CD4-positive, alpha-beta T cell treated with Interleukin-2 at 100 ng/mL for 4 hours (primary cell): ENCODE results near the gene IL19.
A peak's percentile ranks its signal among the peaks of the same experiment; 100 is the strongest.
"Not testable (repeated sequence)": the region's sequence is repeated elsewhere in the genome, so short reads cannot be mapped to it uniquely, and the experiment has no call there.

Experiments
- DNase-seq: peaks from one replicate; pipeline ENCODE4 v3.0.0-alpha.2; 2020; ENCODE audit warnings: low spot score

IL19 gene

DNA sequence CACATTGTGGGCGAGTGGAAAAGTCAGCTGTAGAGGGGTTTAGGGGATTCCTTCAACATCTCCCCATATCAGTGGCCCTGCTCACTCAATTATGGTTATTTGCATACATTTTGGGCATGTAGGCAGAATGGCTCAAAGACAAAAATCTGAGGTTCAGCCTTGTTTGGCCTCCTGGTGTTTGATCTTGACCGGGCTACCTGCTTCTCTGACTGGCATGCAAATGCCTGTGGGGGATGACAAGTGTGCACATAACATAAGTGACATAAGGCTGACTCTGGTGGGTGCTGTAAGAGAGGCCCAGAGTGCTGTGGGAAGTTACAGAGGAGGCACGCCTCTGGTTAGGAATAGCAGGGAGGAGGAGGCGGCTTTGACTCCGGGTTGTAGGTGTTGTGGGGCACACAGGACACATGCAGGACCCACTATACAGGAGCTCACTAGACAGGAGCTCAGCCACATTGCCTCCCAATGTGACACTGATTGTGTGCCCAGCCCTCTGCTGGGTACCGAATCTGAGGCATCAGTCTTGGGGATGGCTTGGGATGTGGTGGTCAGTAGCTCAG, 29.4 kb upstream of the IL19 start:
- DNase-seq, result no peak

GRCh38 chr1:206742719-206743383, 27.7 kb upstream of the IL19 start:
- no peak for DNase-seq

DNA sequence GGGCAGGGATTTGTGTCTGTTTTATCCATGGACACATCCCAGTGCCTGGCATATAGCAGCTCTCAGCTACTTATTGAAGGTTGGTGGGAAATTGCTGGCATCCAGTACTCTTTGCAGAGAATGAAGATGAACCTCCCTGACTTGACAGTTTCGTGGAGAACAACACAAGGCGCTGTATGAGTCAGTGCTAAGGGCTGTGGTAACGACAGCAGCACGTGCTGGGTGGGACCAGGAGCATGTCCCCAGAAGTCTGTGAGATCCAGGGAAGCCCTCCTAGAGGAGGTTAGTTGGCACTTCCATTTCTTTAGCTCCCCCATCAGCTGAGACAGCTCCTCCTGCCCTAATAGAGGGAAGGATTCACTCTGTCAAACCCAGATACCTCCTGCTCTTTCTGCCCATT, 25.9 kb upstream of the IL19 start:
- DNase-seq, result no peak

GRCh38 chr1:206745301-206745700, 25.3 kb upstream of the IL19 start:
- no peak for DNase-seq

- no peak for DNase-seq
These were observed 22.1 kb upstream of the IL19 start for GRCh38 chr1:206748348-206749030.

GRCh38 chr1:206751891-206752290, 18.7 kb upstream of the IL19 start:
- DNase-seq, result no peak

DNA sequence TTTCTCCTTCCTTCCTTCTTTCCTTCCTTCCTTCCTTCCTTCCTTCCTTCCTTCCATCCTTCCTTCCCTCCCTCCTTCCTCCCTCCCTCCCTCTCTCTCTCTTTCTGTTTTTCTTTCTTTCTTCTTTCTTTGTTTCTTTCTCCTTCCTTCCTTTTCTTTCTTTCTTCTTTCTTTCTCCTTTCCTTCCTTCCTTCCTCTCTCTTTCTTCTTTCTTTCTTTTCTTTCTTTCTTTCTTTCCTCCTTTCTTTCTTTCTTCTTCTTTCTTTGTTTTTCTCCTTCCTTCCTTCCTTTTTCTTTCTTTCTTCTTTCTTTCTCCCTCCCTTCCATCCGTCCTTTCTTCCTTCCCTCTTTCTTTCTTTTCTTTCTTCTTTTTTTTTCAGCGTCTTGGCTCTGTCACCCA, 18.1 kb upstream of the IL19 start:
- no peak for DNase-seq

- no peak for DNase-seq
These were observed 17.4 kb upstream of the IL19 start for GRCh38 chr1:206753141-206753540.

GRCh38 chr1:206754011-206754410, 16.6 kb upstream of the IL19 start:
- DNase-seq, result no peak

- peak; percentile 74 for DNase-seq
These were observed 12.9 kb upstream of the IL19 start for GRCh38 chr1:206757524-206758266.

DNA sequence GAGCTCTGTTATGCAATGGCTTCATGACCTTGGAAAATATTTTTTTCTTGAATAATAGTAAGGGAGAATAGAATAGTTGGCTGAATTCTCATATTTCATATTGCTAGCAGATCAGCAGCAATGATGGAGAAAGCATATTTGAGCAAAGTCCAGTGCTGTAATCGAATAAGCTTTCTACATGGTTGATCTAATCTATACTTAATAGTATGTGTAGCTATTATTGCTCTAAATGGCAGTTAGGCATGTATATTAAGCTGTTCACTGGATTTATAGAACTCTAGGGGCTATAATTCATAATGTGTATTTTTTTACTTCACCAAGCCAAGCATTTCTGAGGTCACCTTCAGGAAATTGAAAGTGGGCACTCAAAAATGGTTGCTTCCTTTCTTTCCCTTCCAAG, 10.0 kb upstream of the IL19 start:
- DNase-seq, result no peak

DNA sequence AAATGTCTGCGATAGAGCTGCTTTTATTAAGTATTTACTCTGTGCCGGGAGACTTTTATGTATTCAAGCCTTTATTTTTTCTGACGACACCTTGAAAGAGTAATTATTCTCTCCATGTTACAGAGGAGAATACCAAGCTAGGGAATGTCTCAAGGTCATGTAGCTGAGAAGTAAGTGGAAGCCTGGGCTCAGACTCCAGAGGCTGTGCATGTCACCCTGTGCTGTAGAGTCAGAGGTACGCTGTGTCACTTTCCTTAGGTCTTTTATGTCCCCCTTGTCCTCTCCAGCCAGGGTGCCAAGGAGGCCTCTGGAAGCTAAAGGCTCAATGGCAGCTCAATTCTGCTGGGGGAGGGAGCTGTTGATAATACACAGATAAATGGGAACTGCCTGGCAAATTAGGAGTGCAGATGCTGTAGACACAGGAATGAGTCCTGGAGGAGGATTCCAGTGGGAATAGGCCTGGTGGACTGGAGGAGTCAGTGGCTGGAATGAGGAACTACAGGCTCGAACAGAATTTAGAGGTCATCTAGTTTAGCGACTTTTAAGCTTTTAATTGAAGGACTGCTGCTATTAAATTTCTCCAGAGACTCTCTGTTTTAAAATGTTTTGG, 9.3 kb upstream of the IL19 start:
- no peak for DNase-seq

DNA sequence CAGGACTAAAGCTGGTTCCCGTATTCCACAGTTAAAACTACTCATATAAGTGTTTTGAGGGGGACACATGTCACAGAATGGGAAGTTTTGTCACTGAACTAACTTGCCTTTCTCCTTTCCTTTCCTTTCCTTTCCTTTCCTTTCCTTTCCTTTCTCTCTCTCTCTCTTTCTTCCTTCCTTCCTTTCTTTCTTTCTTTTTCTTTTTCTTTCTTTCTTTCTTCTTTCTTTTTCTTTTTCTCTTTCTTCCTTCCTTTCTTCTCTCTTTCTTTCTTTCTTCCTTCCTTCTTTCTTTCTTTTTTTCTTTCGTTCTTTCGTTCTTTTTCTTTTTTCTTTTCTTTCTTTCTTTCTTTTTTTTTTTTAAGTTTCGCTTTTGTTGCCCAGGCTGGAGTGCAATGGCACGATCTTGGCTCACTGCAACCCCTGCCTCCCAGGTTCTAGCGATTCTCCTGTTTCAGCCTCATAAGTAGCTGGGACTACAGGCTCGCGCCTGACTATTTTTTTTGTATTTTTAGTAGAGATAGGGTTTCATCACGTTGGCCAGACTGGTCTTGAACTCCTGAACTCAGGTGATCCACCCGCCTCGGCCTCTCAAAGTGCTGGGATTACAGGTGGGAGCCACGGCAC, 7.7 kb upstream of the IL19 start:
- DNase-seq, result not testable (repeated sequence)

GRCh38 chr1:206765771-206766170, 4.8 kb upstream of the IL19 start:
- not testable (repeated sequence) for DNase-seq

GRCh38 chr1:206766251-206766856, 4.2 kb upstream of the IL19 start:
- peak; percentile 70 for DNase-seq

GRCh38 chr1:206768472-206769303, 1.9 kb upstream of the IL19 start:
- no peak for DNase-seq

DNA sequence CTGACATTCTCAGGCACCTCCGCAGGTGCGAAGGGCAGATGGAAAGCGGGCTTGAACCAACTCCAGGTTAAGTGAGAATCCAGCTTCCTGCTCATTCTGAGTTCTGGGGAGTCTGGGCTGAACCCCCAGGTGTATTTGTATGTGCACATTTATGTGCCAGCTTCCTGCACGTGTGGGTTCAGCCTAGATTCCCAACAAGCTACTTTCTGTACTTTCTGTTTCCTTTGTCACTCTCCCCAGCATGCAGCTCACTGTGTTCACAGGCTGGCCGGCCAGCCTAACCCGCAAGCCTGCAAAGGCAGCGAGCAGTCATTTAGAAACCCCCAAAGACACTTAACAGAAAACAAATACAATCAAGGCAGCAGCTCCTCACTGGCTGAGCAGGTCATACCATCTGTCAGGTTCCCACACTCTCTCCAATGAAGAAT, 1.3 kb upstream of the IL19 start:
- DNase-seq, result peak; percentile 53

GRCh38 chr1:206771338-206771692, 742 bp downstream of the IL19 start:
- no peak for DNase-seq

DNA sequence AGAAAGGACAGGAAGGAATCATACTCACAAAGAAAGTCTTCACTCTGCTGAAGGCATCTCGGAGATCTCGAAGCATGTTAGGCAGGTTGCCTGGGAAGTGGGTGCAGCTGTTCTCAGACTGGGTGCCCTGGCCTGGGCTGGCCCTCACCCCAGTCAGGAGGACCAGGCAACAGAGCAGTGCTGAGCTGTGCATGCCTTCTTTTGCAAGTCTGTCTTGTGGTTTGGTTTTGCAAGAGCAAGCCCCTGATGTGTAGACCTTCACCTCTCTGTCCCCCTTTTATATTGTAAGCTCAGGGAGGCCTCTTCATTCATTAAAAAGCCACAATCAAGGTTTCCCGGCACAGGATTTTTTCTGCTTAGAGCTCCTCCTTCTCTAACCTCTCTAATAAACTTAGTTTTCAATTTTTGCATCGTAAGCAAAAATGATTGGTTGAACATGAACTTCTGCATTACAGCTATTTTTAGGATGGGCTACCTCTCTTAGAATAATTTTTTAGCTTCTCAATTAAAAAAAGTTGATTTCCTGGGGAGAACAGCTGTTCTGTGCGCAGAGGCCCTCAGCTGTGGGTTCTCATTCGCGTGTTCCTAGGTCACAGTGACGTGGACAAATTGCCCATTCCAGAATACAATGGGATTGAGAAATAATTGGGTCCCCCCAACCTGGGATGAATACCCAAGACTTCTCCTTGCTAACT, 1.8 kb downstream of the IL19 start, which contains the start of gene IL10:
IL10 (minus strand) TSS at position 252 of the 695 bp plus-strand sequence; CDS start at position 193, 59 bp downstream.
- no peak for DNase-seq

DNA sequence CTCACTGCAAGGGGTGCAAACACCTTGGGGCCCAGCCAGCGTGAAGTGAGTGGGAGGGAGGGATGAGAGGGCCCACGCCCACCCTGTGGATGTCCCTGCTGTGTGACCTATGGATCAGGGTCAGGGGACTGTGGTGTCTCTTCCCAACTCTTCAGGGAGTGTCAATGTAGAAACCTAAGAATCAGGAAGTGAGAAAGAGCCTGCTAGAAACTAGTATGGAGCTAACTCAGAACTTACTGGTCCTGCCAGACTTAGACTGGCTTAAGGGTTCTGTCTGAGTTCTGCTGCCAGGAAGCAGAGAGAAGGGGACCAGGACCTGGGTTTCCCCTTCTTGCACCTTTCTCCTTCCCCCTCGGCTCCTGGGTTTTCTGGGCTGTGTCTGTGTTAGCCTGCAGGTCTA, 3.5 kb downstream of the IL19 start:
- DNase-seq, result no peak
